Astrocyte (in vitro differentiated cells and primary cell): ENCODE data around the gene SLC16A10.

Experiments
- EZH2 ChIP-seq: IDR thresholded peaks from 2 replicates; pipeline ENCODE4 v1.6.1; 2012; ENCODE audit warnings: mild to moderate bottlenecking, low read length, inconsistent platforms; ENCODE audit not compliant: insufficient read depth
- TF ChIP-seq, protein P1 (sequence below): IDR thresholded peaks from 2 replicates; pipeline ENCODE4 v1.5.1; 2011; ENCODE audit warnings: low read depth, mild to moderate bottlenecking, inconsistent platforms, low read length, moderate library complexity; ENCODE audit not compliant: insufficient read depth

DNA sequence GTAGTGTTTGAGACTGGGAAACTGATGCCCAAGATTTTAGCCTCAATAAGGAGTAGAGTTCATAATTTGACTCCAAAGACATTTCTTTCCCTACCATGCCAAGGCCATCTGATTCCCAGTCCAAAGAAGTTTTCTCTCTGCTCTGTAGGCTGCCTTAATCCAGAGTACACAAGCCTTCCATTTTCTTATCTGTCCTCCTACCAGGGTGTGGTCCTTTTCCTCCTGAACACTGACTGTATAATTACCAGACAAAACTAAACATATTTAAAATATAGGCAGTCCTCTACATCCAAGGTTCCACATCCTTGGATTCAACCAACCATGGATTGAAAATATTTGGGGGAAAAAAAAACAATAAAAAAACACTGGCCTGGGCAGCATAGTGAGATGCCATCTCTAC, 108.4 kb downstream of the SLC16A10 start:
- TF ChIP-seq, protein P1, sequence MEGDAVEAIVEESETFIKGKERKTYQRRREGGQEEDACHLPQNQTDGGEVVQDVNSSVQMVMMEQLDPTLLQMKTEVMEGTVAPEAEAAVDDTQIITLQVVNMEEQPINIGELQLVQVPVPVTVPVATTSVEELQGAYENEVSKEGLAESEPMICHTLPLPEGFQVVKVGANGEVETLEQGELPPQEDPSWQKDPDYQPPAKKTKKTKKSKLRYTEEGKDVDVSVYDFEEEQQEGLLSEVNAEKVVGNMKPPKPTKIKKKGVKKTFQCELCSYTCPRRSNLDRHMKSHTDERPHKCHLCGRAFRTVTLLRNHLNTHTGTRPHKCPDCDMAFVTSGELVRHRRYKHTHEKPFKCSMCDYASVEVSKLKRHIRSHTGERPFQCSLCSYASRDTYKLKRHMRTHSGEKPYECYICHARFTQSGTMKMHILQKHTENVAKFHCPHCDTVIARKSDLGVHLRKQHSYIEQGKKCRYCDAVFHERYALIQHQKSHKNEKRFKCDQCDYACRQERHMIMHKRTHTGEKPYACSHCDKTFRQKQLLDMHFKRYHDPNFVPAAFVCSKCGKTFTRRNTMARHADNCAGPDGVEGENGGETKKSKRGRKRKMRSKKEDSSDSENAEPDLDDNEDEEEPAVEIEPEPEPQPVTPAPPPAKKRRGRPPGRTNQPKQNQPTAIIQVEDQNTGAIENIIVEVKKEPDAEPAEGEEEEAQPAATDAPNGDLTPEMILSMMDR = no peak
- TF ChIP-seq EZH2 = no peak
